Measurements from ENCODE around the gene DNAJC18.
"Not testable (repeated sequence)": the region's sequence is repeated elsewhere in the genome, so short reads cannot be mapped to it uniquely, and the experiment has no call there.

Gene DNAJC18

DNA sequence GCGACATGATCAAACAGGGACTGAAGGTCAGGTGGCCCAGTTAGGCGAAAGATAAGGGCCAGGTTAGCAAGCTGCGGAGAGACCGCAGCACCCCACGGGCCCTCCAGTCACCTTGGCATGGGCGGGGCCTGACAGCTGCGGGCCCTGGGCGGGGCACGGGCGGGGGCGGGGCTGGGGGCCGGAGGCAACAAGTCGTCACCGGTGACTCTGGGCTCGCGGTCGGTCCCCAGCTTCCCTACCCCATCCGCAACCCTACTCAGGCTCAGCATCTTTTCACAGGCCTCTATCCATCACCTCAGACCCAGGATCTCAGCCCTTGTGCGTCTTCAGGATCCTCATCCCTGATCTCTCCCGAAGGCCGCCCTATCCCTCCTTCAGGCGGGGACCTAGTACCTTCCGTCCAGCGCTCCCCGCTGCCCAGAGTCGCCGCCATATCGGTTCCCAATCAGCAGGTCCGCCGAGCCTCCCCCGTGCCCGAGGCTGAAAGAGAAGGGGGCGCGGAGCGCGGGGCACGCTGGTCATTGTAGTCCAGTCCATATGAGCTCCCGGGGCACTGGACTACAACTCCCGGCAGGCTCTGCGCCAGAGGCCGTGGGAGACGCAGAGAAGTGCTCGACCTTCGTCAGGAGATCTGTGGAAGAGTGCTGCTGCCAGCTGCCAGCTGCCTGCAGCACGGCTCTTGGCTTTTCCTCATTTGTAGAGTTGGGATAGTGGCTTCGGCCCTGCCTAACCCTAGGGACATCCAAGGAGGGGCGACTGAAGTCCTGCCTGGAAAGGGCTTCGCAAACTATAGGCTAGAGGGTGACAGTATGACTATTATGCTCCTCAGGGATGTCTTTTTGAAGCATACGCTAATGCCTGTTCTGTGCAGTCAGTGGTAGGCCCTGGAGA is at the start of gene DNAJC18:
TSS of gene DNAJC18 (minus strand) at position 513 of the 891 bp plus-strand sequence. CDS start at position 433, 80 bp downstream.
- peak; percentile 74 to 76 for DNase-seq

DNA sequence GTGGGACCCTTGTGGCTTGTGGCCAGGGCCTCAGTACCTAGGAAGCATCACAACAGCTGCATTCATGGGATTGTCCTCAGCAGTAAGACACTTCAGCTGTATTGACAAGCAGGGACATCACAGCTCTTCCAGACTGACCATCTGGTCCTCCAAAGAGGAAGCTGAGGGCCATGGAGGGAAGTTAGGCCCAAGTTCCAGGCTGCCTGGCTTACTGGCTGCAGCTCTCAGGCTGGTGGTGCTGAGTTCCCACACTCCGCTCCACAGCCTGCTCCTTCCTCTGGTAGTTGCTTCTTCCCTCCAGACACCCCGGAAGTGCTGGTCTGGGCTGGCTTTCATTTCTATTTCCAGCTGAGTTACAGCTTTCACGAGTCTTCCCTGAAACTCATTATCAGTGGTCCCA is 48.9 kb upstream of the DNAJC18 start:
- no peak for DNase-seq

DNA sequence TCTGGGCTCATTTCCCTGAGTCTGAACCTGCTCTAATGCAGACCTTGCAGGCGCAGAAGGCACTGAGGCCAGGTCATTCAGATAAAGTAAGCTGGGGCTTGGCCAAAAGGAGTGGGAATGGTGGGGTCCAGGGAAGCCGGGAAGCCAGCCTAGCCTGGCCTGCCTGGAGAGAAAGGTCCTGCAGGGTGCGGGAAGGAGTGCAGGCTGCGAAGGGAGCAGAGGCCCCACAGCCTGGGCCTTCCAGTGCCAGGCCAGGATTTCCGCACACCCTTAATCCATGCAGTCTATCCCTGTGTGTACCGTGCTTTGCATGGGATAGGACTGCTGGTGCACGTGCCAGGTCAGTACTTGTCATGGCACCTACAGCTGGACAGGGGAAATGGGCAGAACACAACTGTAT is 46.9 kb upstream of the DNAJC18 start:
- no peak for DNase-seq

DNA sequence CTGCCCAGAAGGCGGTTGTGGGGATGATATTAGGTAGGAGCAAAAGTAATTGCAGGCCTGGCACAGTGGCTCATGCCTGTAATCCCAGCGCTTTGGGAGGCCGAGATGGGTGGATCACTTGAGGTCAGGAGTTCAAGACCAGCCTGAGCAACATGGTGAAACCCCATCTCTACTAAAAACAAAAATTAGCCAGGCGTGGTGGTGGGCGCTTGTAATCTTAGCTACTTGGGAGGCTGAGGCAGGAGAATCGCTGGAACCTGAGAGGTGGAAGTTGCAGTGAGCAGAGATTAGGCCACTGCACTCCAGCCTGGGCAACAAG is 43.5 kb upstream of the DNAJC18 start:
- DNase-seq = not testable (repeated sequence)

DNA sequence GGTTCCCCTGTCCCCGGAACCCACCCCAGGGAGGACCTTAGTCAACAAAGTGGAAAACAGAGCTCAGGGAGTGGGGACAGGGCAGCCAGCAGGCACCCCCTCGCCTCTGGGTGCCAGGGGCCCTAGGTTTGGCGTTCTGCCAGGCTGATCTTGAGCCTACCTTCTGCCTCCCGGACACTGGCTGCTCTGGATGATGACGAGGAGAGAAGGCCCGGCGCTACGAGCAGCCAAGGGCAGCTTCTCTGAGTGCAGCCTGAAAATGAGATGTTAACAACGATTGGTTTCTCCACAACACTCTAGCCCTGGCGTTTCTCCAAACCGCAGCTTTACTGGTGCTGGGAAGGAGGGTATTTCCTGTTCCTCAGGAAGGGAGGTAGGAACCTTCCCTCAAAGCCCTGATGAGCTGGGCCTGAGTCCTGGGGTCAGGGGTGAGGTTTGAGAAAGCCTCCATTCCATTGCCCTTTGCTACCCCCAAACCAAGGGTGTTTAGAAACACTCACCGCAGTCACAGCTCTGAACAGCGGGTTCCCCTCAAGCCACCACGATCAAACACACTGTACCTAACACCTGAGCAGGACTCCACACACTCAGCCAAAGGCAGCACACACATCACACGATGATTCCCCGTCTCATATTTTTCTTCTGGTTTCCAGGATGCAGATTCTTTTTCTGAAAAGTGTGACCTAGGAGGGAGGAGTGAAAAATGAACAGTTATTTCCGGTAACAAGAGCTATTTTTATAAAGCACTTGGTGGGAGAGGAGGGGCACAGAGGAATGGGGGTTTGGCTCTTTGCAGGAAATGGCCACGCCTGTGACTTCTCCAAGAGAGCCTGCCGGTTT is 42.9 kb upstream of the DNAJC18 start, which contains the start of gene STING1:
TSS of gene STING1 (minus strand) at position 709 of the 840 bp plus-strand sequence. CDS start 1,054 bp downstream, outside the sequence.
- no peak for DNase-seq

DNA sequence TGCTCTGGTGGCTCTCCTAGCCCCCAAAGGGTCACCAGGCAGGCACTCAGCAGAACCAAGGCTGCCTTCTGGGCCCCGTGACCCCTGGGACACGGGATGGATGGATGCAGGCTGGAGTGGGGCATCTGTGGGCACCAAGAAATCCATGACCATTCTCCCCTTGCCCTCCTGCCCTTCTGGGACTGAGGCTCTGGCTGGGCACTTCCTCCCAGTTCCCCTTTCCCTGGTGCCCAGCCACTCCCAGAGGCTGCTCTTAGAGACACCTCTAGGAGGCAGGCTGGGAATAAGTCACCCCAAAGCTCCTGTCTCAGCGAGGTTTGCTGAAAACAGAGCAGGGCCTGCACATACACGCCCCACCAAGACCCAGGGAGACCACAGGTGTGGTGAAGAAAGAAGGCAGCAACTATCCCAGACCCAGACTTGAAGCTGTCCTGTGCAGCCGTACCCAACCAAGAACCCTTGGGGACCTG is 42.3 kb upstream of the DNAJC18 start:
- no peak for DNase-seq

DNA sequence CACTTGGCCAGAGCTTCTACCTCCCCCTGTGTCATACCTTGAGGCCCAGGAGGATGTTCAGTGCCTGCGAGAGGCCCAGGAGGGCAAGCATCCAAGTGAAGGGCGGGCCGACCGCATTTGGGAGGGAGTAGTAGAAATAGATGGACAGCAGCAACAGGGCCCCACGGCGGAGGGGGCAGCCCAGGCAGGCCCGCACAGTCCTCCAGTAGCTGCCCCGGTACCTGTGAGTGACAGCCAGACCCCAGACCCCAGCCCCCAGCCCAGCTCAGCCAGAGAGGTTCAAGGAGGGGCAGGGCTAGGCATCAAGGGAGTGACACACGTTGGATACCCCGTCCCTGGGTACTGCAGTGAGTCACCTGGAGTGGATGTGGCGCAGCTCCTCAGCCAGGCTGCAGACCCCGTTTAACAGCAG is 41.8 kb upstream of the DNAJC18 start:
- DNase-seq = no peak

DNA sequence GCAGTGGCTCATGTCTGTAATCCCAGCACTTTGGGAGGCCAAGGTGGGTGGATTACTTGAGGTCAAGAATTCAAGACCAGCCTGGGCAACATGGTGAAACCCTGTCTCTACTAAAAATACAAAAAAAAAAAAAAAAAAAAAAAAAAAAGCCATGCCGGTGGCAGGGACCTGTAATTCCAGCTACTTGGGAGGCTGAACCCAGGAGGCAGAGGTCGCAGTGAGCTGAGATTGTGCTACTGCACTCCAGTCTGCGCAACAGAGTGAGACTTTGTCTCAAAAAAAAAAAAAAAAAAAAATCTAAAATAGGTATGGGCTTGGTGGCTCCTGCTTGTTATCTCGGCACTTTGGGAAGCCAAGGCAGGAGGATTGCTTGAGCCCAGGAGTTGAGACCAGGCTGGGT is 40.4 kb upstream of the DNAJC18 start:
- not testable (repeated sequence) for DNase-seq

DNA sequence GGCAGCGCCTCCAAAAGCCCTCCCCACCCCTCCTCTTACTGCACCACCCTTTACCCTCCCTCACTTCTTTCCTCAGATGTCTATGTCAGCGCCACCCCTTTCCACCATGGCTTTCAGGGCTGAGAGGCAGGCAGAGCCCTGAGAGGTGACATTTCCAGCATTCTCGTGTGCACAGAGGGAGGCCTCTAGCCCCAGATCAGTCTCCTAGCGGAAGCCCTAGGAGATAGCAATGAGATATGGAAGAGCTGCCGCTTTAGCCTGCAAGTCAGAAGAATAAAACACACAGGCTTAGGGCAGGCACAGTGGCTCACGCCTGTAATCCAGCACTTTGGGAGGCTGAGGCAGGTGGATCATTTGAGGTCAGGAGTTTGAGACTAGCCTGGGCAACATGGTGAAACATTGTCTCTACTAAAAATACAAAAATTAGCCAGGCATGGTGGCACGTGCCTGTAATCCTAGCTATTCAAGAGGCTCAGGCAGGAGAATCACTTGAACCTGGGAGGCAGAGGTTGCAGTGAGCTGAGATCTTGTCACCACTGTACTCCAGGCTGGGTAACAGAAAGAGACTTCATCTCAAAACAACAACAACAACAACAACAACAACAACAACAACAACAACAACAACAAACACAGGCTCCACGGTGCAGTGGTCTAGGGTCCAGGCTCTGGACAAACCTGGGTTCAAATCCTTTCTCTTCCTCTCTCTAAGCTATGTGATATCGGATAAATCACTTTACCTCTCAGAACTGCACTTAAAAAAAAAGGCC is 39.5 kb upstream of the DNAJC18 start:
- DNase-seq = not testable (repeated sequence)

DNA sequence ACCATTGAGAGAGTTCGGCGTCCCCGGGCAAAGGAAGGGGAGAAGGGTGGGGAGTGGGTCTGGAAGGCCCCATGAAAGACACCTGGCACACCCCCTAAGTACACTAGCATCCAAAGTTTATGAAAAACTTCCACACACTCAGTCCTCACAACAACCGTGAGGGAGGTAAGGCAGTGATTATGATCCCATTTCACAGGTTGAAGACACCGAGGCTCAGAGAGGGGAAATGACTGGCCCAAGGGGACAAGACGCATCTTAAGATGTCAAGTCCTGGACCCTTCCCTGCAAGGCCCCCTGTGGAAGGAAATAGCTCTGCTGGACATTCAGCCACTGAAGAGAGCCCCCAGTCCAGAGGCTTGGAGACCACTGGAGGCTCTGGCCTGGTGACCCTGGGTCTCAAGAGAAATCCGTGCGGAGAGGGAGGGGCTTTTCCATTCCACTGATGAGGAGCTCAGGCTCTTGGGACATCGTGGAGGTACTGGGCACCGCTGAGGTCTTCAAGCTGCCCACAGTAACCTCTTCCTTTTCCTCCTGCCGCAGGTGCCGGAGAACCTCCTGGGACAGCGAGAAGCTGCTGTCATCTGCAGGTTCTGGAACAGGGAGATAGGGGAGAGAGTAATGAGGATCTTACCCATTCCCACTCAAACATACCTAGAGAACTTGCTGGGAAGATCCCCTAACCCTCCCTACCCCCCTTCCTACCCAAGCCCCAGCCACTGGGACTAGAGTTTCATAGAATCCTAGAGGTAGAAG is 36.7 kb upstream of the DNAJC18 start:
- DNase-seq = no peak

DNA sequence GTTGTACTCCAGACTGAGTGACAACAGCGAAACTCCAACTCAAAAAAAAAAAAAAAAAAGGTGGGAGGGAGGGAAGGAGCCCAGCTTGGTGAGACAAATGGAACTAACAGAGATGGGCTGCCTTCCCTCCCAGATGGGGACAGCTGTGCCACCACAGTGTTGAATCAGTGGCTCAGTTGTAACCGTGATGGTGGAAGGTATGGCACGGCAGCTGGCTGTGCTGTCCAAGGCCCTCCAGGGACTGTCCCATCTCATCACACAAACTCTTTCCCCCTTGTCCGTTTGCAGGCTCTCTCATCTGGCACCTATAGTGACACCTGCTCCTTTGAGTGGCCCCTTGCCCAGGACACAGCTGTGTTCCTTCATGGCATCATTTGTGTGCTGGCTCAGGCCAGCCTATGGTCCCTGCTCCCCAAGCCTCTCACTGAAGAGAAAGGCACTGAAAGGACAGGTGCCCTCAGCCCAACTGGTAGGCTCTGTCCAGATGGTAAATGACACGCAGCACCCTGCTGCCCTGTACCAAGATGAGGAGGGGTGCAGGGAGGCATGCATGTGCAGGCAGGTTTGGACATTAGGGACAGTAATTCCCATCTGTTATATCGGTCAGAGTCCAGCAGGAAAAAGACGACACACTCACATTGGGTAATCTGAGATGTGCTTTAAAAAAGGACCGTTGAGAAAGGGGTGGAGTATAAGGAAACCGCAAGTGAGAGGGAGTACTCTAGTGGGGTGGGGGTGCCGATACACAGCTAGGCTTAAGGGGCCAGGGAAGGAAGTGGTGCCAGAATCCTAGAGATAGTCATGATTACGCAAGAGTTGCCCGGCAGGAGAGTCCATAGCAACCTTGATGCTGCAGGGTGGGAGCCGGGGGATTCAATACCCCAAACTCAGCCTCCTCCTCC is 35.8 kb upstream of the DNAJC18 start:
- no peak for DNase-seq

DNA sequence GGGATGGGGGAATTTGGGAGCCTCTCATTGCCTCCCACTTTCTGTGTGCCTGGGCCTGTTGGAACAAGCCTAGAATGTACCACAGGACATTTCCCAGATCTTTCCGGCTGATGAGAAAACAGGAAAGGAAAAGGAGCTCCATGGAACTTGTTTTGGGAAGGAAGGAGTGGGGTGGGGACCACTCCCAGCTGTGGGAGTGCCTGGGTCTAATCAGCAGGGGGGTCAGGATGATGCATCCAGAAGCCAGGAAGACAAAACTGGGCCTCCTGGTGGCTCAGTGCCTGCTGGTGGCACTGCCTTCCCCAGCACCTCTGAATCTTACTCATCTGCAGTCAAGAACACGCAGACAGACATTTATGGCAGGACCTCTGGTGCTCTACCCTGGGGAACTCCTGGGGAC is 34.2 kb upstream of the DNAJC18 start:
- DNase-seq = no peak

DNA sequence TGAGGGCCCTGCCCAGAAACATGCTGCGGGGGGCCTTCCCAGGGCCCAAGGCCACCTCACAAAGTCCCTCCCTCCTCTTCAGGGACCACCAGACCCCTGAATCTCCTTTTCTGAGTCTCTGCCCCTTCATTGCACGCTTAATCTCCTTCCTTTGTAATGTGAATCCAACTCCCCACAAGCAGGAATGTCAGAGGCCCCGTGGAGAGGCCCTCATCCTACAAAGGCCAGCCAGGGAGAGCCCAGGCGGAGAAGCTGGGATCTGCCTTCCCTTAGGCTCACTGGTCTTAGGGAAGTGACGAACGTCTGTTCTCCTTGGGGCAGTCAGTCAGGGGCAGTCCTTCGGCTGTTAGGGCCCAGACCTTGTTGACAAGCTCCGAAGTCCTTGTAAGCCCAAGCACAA is 33.8 kb upstream of the DNAJC18 start:
- no peak for DNase-seq

DNA sequence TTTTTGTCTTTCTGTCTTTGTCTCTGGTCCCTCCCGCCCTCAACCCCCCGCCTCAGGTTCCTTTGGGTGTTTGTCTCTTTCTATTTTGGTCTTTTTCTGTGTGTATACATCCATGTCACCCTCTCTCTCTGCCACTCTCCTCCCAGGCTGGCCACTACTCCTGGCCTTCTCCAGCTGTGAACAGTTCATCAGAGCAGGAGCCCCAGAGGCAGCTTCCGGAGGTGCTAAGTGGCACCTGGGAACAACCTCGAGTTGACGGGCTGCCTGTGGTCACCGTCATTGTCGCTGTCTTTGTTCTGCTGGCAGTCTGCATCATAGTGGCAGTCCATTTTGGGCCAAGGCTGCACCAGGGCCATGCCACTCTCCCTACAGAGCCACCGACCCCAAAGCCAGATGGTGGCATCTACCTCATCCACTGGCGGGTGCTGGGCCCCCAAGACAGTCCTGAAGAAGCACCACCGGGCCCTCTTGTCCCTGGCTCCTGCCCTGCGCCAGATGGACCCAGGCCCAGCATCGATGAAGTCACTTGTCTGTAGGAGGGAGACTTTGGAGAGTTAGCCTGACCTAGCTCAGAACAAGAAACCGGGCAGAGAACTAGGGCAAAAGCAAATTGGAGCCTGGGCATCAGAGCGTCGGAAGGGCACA is 33.2 kb upstream of the DNAJC18 start:
- no peak for DNase-seq

DNA sequence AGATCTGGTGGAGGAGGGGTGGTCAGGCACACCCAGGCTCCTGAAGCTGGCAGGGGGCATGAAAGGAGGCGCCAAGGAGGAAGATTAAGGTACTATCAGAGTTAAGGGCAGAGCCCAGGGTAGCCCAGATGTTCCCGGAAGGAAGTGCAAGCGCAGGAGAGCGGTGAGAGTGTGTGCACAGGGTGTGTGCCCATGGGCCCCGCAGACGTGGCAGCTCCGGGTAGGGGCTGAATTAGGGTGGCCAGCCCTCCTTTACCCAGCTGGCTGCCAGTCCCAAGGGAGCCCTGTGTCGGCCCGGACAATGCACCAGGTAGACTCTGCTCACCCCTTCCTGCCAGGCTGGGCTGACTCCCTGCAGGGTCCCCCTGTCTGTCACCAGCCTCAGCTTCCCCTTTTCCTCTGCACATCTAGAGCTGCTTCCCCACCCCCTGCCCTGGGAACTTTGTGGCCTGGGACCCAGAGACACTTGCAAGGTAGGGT is 31.5 kb upstream of the DNAJC18 start, which contains the start of gene SMIM33:
TSS of gene SMIM33 (plus strand) at position 184 of the 480 bp plus-strand sequence. CDS start at position 302, 118 bp downstream.
- no peak for DNase-seq

DNA sequence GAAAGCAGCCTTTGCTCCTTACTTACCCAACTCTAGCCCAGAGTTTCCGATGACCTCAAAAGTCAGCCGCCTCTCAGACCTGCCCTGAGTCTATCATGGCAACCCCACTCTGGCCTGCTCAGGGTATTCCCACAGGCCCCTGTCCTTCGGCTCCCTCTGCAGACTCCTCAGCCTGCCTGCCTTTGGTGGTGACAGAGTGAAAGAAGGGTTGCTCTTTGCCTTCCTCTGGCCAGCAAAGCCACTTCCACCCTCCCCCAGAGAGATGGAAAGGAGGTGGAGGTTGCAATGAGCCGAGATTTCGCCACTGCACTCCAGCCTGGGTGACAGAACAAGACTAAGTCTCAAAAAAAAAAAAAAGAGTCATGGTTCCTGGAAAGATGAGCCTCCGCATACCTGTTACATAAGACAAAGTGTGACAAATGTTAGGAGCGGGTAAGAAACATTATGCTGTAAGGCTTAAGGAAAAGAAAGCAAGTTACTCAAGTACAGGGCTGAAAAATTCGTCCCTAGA is 29.2 kb upstream of the DNAJC18 start:
- DNase-seq = no peak

DNA sequence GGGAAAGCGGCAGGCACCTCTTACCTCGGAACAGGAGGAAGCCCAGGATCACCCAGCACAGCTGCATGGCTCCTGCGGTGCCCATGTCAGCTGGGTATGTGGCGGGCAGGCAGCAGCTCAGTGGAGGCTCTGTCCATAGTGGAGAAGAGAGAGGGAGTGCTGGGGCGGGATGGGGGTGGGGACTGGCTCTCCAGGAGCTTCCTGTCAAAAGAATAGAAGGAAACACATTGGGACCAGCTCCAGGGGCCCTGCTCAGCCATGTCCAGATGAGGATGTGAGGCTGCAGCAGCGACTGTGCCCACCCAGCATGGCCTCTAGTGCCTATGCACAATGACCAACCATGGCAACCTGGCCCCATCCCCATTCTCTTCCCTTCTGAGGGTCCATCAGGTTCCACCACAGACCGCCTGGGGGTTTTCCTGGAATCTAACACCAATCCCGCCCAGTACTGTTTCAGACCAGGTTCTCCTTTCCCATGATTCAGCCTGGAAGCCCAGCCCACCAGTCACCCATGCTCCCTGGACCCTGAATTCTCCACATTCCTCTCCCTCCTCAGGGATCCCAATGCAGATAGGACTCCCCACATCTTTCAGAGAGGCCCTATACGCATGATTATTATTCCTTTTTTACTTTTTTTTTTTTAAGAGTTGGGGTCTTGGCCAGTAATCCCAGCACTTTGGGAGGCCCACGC is 23.4 kb upstream of the DNAJC18 start, which contains the start of gene ECSCR:
TSS of gene ECSCR (minus strand) at position 158 of the 691 bp plus-strand sequence. CDS start at position 85, 73 bp downstream.
- no peak for DNase-seq

DNA sequence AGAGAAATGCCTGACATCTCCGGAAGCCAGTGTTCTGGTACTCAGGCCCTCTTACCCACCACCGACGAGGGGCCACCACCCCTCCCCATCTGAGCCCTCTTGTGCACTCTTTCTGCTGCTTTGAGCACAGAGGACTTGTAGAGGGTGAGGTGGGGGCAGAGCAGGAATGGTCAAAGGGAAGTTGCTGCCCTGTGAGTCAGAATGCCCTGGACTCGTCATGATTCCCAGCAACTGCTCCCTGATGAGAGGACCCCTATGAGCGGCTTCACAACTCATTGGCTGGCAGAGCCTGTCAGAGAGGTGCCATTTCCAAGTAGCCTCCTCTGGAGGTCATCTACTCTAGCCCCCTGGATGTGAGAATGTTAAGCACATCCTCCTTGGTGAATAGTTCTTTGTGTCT is 22.4 kb upstream of the DNAJC18 start:
- DNase-seq = no peak

DNA sequence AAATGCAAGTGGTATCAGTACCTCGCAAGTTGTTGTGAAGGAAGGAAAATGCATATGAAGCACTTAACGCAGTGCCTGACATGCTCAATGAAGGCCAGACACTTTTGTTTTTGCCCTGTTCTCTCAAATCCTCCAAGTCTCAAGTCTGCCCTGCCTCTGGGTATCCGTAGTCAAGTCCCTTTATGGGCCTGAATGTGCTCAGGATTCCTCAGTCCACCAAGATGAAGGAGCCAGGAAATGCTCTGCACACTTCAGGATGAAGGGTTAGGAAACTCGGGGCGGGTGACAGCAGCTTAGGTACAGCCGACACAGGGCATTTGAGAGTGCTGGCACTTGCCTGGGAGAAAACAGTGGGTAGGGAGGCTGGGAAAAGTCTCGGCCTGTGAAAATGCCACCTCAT is 21.9 kb upstream of the DNAJC18 start:
- DNase-seq = no peak

Measured in cerebellar nuclear complex (tissue), 1 donor.